Brain microvascular endothelial cell (primary cell): ENCODE data around the gene IL1R2.

Experiments used
- DNase-seq: peaks from one replicate; pipeline ENCODE4 v3.0.0-alpha.2; 2020
- H3K27ac ChIP-seq: fragments of 250-450 bp; sonication (Bioruptor Pico); 2 replicates; pipeline ENCODE4 v1.5.1; 2020; ENCODE audit warnings: mild to moderate bottlenecking, moderate library complexity
- H3K27me3 ChIP-seq: fragments of 250-450 bp; sonication (Bioruptor Pico); replicated peaks from 2 replicates; pipeline ENCODE4 v1.5.1; 2020; ENCODE audit warnings: mild to moderate bottlenecking
- H3K36me3 ChIP-seq: fragments of 250-450 bp; sonication (Bioruptor Pico); replicated peaks from 2 replicates; pipeline ENCODE4 v1.5.1; 2020; ENCODE audit warnings: mild to moderate bottlenecking
- H3K4me3 ChIP-seq: 2 replicates; pipeline ENCODE4 v1.5.1; 2011; ENCODE audit warnings: low read depth, mild to moderate bottlenecking, control low read depth, low read length, moderate library complexity
- in situ Hi-C: cut with HindIII; loops from 2 replicates; pipeline ENCODE4 v1.10.0; 2017; ENCODE audit warnings: low sequenced_read_pairs, low pct_ligation_motif_present
- TF ChIP-seq, protein P1 (sequence below): IDR thresholded peaks from 2 replicates; pipeline ENCODE4 v1.5.1; 2011; ENCODE audit warnings: low read depth, mild to moderate bottlenecking, moderate library complexity, low read length, control low read depth, inconsistent platforms; ENCODE audit errors: missing control alignments

IL1R2 gene

GRCh38 chr2:101975171-101975870, 16.4 kb upstream of the IL1R2 start:
- Histone ChIP-seq H3K27ac (no peak overlapping the region), H3K36me3 (no peaks in the 10 kb centered on the region), H3K27me3 (no peaks in the 10 kb centered on the region), H3K4me3 (no peak overlapping the region)
- TF ChIP-seq, protein P1, sequence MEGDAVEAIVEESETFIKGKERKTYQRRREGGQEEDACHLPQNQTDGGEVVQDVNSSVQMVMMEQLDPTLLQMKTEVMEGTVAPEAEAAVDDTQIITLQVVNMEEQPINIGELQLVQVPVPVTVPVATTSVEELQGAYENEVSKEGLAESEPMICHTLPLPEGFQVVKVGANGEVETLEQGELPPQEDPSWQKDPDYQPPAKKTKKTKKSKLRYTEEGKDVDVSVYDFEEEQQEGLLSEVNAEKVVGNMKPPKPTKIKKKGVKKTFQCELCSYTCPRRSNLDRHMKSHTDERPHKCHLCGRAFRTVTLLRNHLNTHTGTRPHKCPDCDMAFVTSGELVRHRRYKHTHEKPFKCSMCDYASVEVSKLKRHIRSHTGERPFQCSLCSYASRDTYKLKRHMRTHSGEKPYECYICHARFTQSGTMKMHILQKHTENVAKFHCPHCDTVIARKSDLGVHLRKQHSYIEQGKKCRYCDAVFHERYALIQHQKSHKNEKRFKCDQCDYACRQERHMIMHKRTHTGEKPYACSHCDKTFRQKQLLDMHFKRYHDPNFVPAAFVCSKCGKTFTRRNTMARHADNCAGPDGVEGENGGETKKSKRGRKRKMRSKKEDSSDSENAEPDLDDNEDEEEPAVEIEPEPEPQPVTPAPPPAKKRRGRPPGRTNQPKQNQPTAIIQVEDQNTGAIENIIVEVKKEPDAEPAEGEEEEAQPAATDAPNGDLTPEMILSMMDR = no peak
- in situ Hi-C loops = no loop called here
- no peak for DNase-seq

- Histone ChIP-seq H3K27ac (no peak overlapping the region), H3K4me3 (no peak overlapping the region), H3K36me3 (no peaks in the 10 kb centered on the region), H3K27me3 (no peaks in the 10 kb centered on the region)
- TF ChIP-seq, protein P1 = no peak
- DNase-seq = no peak
- in situ Hi-C loops = no loop called here
These were observed 14.9 kb upstream of the IL1R2 start for GRCh38 chr2:101976891-101977290.

DNA sequence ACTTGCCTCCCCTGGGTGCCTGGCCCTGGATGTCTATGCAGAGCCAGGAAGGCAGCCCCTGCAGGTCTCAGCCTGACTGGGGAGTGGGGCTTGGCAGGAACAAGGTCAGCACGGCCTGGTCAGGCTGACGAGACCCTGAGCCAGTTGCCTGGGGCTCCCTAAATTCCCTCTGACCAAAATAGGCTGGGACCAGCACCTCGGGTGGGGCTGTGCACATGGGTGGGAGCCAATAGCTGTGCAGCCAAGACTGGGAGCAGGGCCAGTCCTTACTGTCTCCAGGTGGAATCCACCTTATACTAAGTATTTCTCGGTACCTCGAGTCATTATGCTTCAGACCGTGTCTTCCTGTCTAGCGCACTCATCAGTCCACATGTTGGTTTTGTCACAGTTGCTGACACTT, 11.4 kb upstream of the IL1R2 start:
- in situ Hi-C loops = no loop called here
- Histone ChIP-seq H3K36me3 (no peaks in the 10 kb centered on the region), H3K4me3 (no peak overlapping the region), H3K27me3 (no peaks in the 10 kb centered on the region), H3K27ac (no peak overlapping the region)
- no peak for DNase-seq
- TF ChIP-seq, protein P1 = no peak

DNA sequence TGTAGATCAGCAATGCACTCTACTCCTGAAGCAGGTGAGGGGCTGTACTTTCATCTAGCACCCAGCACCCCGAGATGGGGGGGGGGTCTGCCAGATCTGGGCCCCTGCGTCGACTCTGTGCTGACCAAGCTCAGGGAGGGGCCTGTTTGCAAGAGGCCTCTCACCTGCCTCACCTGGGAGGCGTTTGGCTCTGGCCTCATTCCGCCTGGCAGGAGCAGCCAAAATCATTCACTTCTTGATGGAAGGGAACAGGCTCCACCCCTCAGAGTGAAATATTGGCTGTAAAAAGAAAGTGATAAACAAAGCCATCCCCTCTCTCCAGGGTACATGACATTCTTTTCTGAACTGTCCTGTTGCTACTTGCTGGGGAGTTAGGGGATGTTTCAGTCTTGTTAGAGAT, 10.7 kb upstream of the IL1R2 start:
- Histone ChIP-seq H3K4me3 (no peak overlapping the region), H3K27ac (no peak overlapping the region), H3K27me3 (no peaks in the 10 kb centered on the region), H3K36me3 (no peaks in the 10 kb centered on the region)
- no peak for DNase-seq
- in situ Hi-C loops = no loop called here
- TF ChIP-seq, protein P1 = no peak

DNA sequence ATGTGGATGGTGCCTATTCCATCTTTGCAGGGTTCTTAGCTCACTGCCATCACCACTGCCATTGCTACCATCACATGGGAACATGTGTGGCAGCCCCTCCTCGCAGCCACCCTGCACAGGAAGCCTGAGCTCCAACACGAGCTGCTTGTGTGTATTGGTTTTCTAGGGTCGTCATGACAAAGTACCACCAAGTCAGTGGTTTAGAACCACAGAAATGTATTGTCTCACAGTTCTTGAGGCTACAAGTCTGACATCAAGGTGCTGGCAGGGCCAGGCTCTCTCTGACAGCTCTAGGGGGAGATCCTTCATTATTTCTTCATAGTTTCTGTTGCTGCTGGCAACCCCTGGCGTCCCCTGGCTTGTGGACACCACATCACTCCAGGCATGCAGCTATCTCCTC, 10.3 kb upstream of the IL1R2 start:
- Histone ChIP-seq H3K36me3 (no peaks in the 10 kb centered on the region), H3K4me3 (no peak overlapping the region), H3K27ac (no peak overlapping the region), H3K27me3 (no peaks in the 10 kb centered on the region)
- in situ Hi-C loops = no loop called here
- TF ChIP-seq, protein P1 = no peak
- no peak for DNase-seq

DNA sequence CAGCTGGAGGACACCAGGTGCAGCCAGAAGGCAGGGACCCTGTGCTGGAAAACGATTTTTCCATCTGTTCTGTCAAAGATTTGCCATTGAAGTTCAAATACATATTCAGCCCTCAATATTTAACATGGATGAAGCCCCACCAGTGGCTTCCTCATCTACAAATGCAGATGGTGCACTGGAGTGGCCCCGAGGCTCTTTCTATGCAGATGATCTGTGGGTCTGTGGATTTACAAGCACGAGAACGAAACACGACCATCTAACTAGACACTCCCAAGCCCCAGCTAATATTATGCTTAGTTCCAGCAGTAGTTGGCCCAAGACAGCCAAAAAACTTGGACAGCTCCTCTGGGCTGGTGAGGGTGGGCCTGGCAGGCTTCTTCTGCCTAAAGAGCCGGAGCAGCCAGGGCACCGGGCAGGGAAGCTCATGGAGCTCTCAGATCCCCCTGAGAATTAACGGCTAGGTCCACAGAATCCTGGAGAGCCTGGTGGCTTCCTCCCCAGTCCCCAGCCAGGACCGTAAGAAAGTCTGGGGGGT, 9.2 kb upstream of the IL1R2 start:
- Histone ChIP-seq H3K27me3 (no peaks in the 10 kb centered on the region), H3K27ac (no peak overlapping the region), H3K36me3 (no peaks in the 10 kb centered on the region), H3K4me3 (no peak overlapping the region)
- TF ChIP-seq, protein P1 = no peak
- in situ Hi-C loops = no loop called here
- no peak for DNase-seq
